Skeletal muscle tissue (tissue), 4 donors: Measurements from ENCODE around the gene FKBP8. TPM values are rescaled to one million over a fixed set of nuclear protein-coding genes. Genes with fewer than 3 reads are reported as not detected.
A peak's percentile ranks its signal among the peaks of the same experiment; 100 is the strongest.

Experiments
- H3K27ac ChIP-seq: one replicate; pipeline ENCODE4 v1.7.0; 2013; ENCODE audit warnings: mild to moderate bottlenecking, low read depth, low read length, inconsistent platforms
- H3K27me3 ChIP-seq, 3 donors: one replicate each; pipeline ENCODE4 v1.7.0; 2013; ENCODE audit warnings: low read length in 3 of 3; ENCODE audit not compliant: control insufficient read depth in 3 of 3, insufficient read depth in 3 of 3
- H3K36me3 ChIP-seq, 3 donors: one replicate each; pipeline ENCODE4 v1.7.0; 2013; ENCODE audit warnings: low read length in 3 of 3; ENCODE audit not compliant: control insufficient read depth in 3 of 3, insufficient read depth in 3 of 3
- H3K4me1 ChIP-seq, 3 donors: one replicate each; pipeline ENCODE4 v1.7.0; 2013; ENCODE audit warnings: low read length in 3 of 3, mild to moderate bottlenecking in 3 of 3; ENCODE audit not compliant: control insufficient read depth in 3 of 3, insufficient read depth in 3 of 3
- H3K4me3 ChIP-seq, 3 donors: one replicate each; pipeline ENCODE4 v1.7.0; 2013; ENCODE audit warnings: low read length in 3 of 3
- H3K9ac ChIP-seq, 3 donors: one replicate each; pipeline ENCODE4 v1.7.0; 2013; ENCODE audit warnings: low read length in 3 of 3, mild to moderate bottlenecking in 3 of 3, moderate library complexity in 2 of 3, low read depth in 1 of 3
- H3K9me3 ChIP-seq, 3 donors: one replicate each; pipeline ENCODE4 v1.7.0; 2013; ENCODE audit warnings: low read length in 3 of 3; ENCODE audit not compliant: control insufficient read depth in 3 of 3
- total RNA-seq: library from RNA; depleted of rRNA; stranded (reverse); fragments of >200 nt; gene quantifications from one replicate; pipeline ENCODE4 v1.2.3, GENCODE V29; 2014
- donor health status: Osteomylitis.

FKBP8 gene
- total RNA-seq, 1 donor from 2014 or later: 116 TPM

- H3K9me3 ChIP-seq: no peaks in the 10 kb centered on the region
- H3K9ac ChIP-seq: peak overlapping the region in 1 of 3 donors; percentile 33
- H3K4me1 ChIP-seq: peaks cover 85 to 92% (median 86%) of the 10 kb centered on the region in 3 donors
- no peak overlapping the region for H3K4me3 ChIP-seq
- no peaks in the 10 kb centered on the region for H3K36me3 ChIP-seq
- H3K27ac ChIP-seq: peak overlapping the region; percentile 1
- H3K27me3 ChIP-seq: no peaks in the 10 kb centered on the region
Observed at GRCh38 chr19:18496167-18496979, 47.0 kb downstream of the FKBP8 start.

DNA sequence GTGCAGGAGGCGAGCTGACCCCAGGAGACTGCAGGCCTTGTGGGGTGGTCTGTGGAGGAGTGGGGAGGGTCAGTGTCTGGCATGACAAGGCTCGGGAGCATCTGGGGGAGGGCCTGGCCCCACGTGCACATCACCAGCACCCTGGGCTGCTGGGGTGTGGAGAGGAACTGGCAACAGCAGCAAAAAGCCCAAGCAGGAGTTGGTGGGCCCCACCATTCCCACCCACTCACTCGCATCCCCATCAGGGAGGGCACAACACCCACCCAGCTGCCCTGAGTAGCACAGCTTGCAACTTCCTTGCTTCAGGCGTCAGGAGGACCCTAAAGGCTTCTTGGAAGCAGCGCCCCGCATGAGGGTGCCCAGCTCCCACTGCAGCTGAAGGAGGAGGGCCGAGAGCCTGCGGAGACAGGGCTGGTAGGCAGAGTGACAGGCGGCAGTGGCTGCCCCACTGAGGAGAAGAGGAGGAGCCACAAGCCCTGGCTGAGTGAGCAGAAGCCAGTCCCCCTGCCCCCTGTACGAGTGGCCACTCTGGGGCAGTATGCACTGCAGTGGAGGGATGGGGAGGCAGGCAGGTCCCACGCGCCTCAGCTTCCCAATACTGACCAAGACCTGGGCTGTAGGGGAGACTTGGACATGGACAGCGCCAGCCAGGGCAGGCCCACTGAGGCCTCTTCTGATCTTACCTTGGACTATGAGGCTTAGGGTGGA, 48.0 kb downstream of the FKBP8 start:
- Histone ChIP-seq H3K9ac (peak overlapping the region in 1 of 3 donors; percentile 40), H3K9me3 (no peaks in the 10 kb centered on the region), H3K4me1 (peaks cover 78 to 87% (median 81%) of the 10 kb centered on the region in 3 donors), H3K4me3 (no peak overlapping the region), H3K36me3 (no peaks in the 10 kb centered on the region), H3K27ac (no peak overlapping the region), H3K27me3 (no peaks in the 10 kb centered on the region)

DNA sequence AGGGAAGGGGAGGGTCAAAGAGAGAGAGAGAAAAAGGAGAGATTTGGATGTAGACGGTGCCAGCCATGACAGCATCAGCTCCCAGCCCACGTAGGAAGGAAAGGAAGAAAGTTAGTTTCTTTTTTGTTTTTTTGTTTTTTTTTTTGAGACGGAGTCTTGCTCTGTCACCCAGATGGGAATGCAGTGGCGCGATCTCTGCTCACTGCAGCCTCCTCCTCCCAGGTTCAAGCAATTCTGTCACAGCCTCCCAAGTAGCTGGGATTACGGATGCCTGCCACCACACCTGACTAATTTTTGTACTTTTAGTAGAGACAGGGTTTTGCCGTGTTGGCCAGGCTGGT, 49.1 kb downstream of the FKBP8 start:
- H3K9ac ChIP-seq: peak overlapping the region in 1 of 3 donors; percentile 40
- peak overlapping the region; percentile 60 for H3K27ac ChIP-seq

DNA sequence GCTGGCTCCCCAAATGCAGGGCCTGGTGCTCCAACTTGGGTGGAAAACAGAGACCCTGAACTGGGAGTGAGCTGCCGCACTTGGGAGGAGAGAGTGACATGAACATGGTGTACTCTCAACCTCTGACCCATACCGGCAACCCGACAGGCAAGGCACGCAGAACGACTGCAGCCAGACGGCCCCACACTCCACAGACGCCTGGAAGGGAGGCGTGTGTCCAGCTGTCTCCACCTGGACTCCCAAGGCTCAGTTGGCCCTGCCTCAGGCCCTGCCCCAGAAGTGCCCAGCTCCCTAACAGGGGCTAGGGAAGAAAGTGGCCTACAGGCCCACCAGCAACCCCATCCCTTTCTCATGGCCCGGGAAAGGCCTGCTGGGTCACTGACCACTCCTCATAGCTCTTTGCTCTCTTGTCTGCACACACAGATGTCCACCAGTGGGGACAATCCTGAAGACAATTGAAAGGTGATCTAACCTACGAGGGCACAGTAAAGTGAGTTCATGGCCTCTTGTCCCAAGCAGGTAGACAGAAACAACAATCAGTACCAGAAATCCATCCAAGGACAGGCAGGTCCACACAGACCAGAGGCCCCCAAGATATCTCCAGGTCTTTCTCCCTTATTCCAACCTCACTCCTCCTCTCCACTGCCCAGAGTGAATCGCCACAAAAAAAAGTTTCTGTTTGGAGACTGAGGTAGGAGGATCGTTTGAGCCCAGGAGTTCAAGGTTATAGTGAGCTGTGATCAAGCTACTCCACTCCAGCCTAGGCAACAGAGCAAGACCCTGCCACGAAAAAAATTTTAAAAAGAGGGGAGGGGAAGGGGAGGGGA, 49.7 kb downstream of the FKBP8 start:
- no peaks in the 10 kb centered on the region for H3K27me3 ChIP-seq
- no peaks in the 10 kb centered on the region for H3K36me3 ChIP-seq
- H3K9me3 ChIP-seq: no peaks in the 10 kb centered on the region
- H3K9ac ChIP-seq: peak overlapping the region in 2 of 3 donors; percentile 54 to 62
- H3K4me3 ChIP-seq: no peak overlapping the region
- peak overlapping the region; percentile 60 for H3K27ac ChIP-seq
- peaks cover 77 to 87% (median 82%) of the 10 kb centered on the region in 3 donors for H3K4me1 ChIP-seq

More for the DNA sequence above, 49.1 kb downstream of the FKBP8 start:
- no peaks in the 10 kb centered on the region for H3K27me3 ChIP-seq
- H3K36me3 ChIP-seq: no peaks in the 10 kb centered on the region
- H3K4me1 ChIP-seq: peaks cover 76 to 87% (median 82%) of the 10 kb centered on the region in 3 donors
- no peaks in the 10 kb centered on the region for H3K9me3 ChIP-seq
- H3K4me3 ChIP-seq: no peak overlapping the region

DNA sequence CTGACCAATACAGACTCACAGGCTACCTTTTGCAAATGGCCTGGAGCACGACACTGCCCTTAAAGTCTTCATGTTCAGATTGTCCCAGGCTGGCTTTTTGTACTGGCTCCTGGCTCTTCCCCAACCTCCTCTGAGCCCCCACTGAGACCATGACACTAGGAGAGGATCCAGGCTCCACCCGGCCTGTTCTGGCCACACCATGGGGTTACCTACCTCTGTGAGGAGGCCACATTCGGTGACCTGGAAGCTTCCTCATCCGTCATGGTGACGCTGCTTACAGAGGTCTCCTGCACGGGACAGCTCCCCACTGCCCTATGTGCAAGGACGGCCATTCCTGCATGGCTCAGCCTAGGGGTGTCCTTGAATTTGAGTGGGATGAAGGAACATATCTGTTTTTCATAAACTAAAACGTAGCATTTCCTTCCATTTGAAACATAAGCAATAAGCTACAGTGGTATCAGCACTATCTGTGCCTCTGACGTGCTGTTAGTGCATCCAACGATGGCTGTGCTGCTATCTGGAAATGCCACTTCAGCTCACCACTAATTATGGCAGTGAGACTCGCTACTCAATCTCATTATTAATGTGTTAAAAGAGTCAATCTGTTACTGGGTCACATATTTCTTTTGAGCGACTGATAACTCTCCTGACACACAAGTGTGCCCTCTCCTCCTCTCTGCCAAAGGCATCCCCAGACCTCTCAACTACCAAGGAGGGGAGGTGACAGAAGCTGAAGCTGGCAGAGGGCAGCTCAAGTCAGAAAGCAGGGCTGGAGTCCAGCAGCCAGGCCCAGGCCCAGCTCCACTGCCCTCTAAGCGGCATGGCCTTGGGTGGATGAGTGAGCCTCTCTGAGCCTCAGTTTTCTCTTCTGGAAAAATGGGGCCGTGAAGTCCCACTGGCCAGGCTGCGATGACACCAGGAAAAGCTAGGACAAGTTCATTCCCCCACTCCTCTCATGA, 51.1 kb downstream of the FKBP8 start:
- Histone ChIP-seq H3K27ac (peak overlapping the region; percentile 60), H3K4me3 (no peak overlapping the region), H3K4me1 (peaks cover 85 to 91% (median 87%) of the 10 kb centered on the region in 3 donors), H3K9ac (peak overlapping the region; percentile 19 to 38 (median 19)), H3K36me3 (no peaks in the 10 kb centered on the region), H3K9me3 (no peaks in the 10 kb centered on the region), H3K27me3 (no peaks in the 10 kb centered on the region)

GRCh38 chr19:18490728-18491127, 52.6 kb downstream of the FKBP8 start:
- no peaks in the 10 kb centered on the region for H3K36me3 ChIP-seq
- H3K9ac ChIP-seq: peak overlapping the region in 1 of 3 donors; percentile 16
- H3K27me3 ChIP-seq: no peaks in the 10 kb centered on the region
- H3K4me3 ChIP-seq: no peak overlapping the region
- no peak overlapping the region for H3K27ac ChIP-seq
- peaks cover 85 to 91% (median 91%) of the 10 kb centered on the region in 3 donors for H3K4me1 ChIP-seq
- H3K9me3 ChIP-seq: no peaks in the 10 kb centered on the region

GRCh38 chr19:18489627-18490184, 53.7 kb downstream of the FKBP8 start:
- no peaks in the 10 kb centered on the region for H3K36me3 ChIP-seq
- H3K4me3 ChIP-seq: no peak overlapping the region
- H3K27me3 ChIP-seq: no peaks in the 10 kb centered on the region
- no peaks in the 10 kb centered on the region for H3K9me3 ChIP-seq
- H3K27ac ChIP-seq: peak overlapping the region; percentile 66
- peaks cover 80 to 91% (median 90%) of the 10 kb centered on the region in 3 donors for H3K4me1 ChIP-seq
- H3K9ac ChIP-seq: peak overlapping the region in 2 of 3 donors; percentile 43 to 66

GRCh38 chr19:18488838-18489626, 54.3 kb downstream of the FKBP8 start:
- H3K27ac ChIP-seq: peak overlapping the region; percentile 66
- peaks cover 74 to 91% (median 84%) of the 10 kb centered on the region in 3 donors for H3K4me1 ChIP-seq
- no peaks in the 10 kb centered on the region for H3K9me3 ChIP-seq
- peak overlapping the region; percentile 20 to 46 (median 45) for H3K4me3 ChIP-seq
- no peaks in the 10 kb centered on the region for H3K36me3 ChIP-seq
- H3K9ac ChIP-seq: peak overlapping the region; percentile 12 to 66 (median 65)
- H3K27me3 ChIP-seq: no peaks in the 10 kb centered on the region
